Tracheal epithelial cell (primary cell): ENCODE measurements around the gene ACSL6. TPM values are rescaled to one million over a fixed set of nuclear protein-coding genes. Genes with fewer than 3 reads are reported as not detected.

Experiments
- total RNA-seq: library from RNA; depleted of rRNA; stranded (reverse); fragments of >200 nt; gene quantifications from 2 replicates; pipeline ENCODE4 v1.2.1, GENCODE V29; 2014

ACSL6 gene
- 0.24 TPM in 1 of 2 replicates, not detected in the other for total RNA-seq

GRCh38 chr5:132011622-132012343 lies at the start of gene ACSL6:
ACSL6 (minus strand) TSS chr5:132011658; CDS start chr5:132011553, 105 bp downstream.

GRCh38 chr5:132060501-132061161 lies 49.2 kb upstream of the ACSL6 start, which contains the start of gene IL3:
IL3 (plus strand) TSS chr5:132060655; CDS start chr5:132060707, 52 bp downstream.

GRCh38 chr5:131945551-131946168 lies 65.8 kb downstream of the ACSL6 start, which contains the start of gene MEIKIN:
MEIKIN (minus strand) TSS chr5:131945663; CDS start chr5:131945505, 158 bp downstream.

Other genes with a start within 250 kb of the ACSL6 start
- 40.2 and 51.6 TPM in 2 replicates for gene FNIP1, start 214.6 kb downstream of the ACSL6 start, total RNA-seq
- not detected in 2 replicates for gene MEIKIN, start 66.0 kb downstream of the ACSL6 start, total RNA-seq
- not detected in 2 replicates for gene IL3, start 49.0 kb upstream of the ACSL6 start, total RNA-seq
- gene CSF2, start 62.1 kb upstream of the ACSL6 start, total RNA-seq: 69.2 TPM in 1 of 2 replicates, not detected in the other
- gene P4HA2, start 216.2 kb upstream of the ACSL6 start, total RNA-seq: 128 and 324 TPM in 2 replicates
- 33.7 and 147 TPM in 2 replicates for gene PDLIM4, start 246.0 kb upstream of the ACSL6 start, total RNA-seq